ENCODE data around the gene AKAP7.
"Not testable (repeated sequence)": the region's sequence is repeated elsewhere in the genome, so short reads cannot be mapped to it uniquely, and the experiment has no call there.

AKAP7 gene

GRCh38 chr6:131321589-131321988 lies 186.3 kb downstream of the AKAP7 start:
- H3K4me3 ChIP-seq (ENCODE audit: low read depth, low read length): no peak overlapping the region
- TF ChIP-seq CTCF (IDR thresholded peaks at IDR 0.05; ENCODE audit: low read depth, low read length, missing control alignments): no peak
- in situ Hi-C loops (cut with HindIII; ENCODE audit: low sequenced_read_pairs): no loop called here
- DNase-seq (ENCODE audit: low read depth): no peak

GRCh38 chr6:131322125-131322524 lies 186.9 kb downstream of the AKAP7 start:
- H3K4me3 ChIP-seq (ENCODE audit: low read depth, low read length): no peak overlapping the region
- in situ Hi-C loops (cut with HindIII; ENCODE audit: low sequenced_read_pairs): no loop called here
- no peak for DNase-seq (ENCODE audit: low read depth)
- TF ChIP-seq CTCF (IDR thresholded peaks at IDR 0.05; ENCODE audit: low read depth, low read length, missing control alignments): no peak

GRCh38 chr6:131325669-131326068 lies 190.4 kb downstream of the AKAP7 start:
- H3K4me3 ChIP-seq (ENCODE audit: low read depth, low read length); DNase-seq (ENCODE audit: low read depth); in situ Hi-C loops (cut with HindIII; ENCODE audit: low sequenced_read_pairs): not testable (repeated sequence)

- in situ Hi-C loops (cut with HindIII; ENCODE audit: low sequenced_read_pairs); DNase-seq (ENCODE audit: low read depth); H3K4me3 ChIP-seq (ENCODE audit: low read depth, low read length): not testable (repeated sequence)
Measured at GRCh38 chr6:131328727-131329126, 193.5 kb downstream of the AKAP7 start.

- no peak for TF ChIP-seq CTCF (IDR thresholded peaks at IDR 0.05; ENCODE audit: low read depth, low read length, missing control alignments)
- no peak for DNase-seq (ENCODE audit: low read depth)
- no peak overlapping the region for H3K4me3 ChIP-seq (ENCODE audit: low read depth, low read length)
- in situ Hi-C loops (cut with HindIII; ENCODE audit: low sequenced_read_pairs): no loop called here
Measured at GRCh38 chr6:131331151-131331550, 195.9 kb downstream of the AKAP7 start.

GRCh38 chr6:131331873-131332781 lies 196.9 kb downstream of the AKAP7 start:
- no peak overlapping the region for H3K4me3 ChIP-seq (ENCODE audit: low read depth, low read length)
- in situ Hi-C loops (cut with HindIII; ENCODE audit: low sequenced_read_pairs): no loop called here
- DNase-seq (ENCODE audit: low read depth): no peak
- TF ChIP-seq CTCF (IDR thresholded peaks at IDR 0.05; ENCODE audit: low read depth, low read length, missing control alignments): no peak
